NCI-H2029 treated with DMSO at 0.1 percent for 48 hours (cell line): ENCODE measurements around the gene CHRFAM7A.
"Not testable (repeated sequence)": the region's sequence is repeated elsewhere in the genome, so short reads cannot be mapped to it uniquely, and the experiment has no call there.

Experiments used
- DNase-seq: peaks from one replicate; lab custom pipeline; 2025; lab: John Stamatoyannopoulos, UW

The CHRFAM7A gene

GRCh38 chr15:30315704-30316103 is 77.6 kb downstream of the CHRFAM7A start:
- not testable (repeated sequence) for DNase-seq

DNA sequence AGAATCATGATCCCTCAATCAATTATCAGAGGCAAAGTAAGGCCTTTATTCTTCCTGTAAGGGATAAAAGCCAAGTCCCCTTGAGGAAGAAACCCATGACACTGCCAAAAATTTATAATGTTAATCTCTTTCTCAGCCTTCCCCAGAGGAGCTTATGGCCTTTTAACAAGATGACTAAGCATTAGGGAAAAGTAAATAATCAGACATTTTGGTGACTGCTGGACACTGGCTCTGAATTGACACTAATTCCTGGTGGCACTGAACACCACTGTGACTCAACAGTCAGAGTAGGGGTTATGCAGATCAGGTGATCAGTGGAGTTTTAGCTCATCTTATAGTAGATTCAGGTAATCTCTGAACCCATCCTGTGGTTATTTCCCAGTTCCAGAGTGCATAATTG is 82.8 kb downstream of the CHRFAM7A start:
- not testable (repeated sequence) for DNase-seq
